GM20000 (cell line): Measurements from ENCODE around the gene ARMH3.

Experiments used
- DNase-seq: peaks from one replicate; pipeline ENCODE4 v3.0.0; 2012; ENCODE audit warnings: low spot score
- TF ChIP-seq, protein P1 (sequence below): IDR thresholded peaks from 2 replicates; pipeline ENCODE4 v1.5.1; 2012; ENCODE audit warnings: mild to moderate bottlenecking, control low read depth; ENCODE audit errors: extremely low read depth, missing control alignments

Gene ARMH3

GRCh38 chr10:101827919-101828600, 227.9 kb downstream of the ARMH3 start:
- TF ChIP-seq, protein P1, sequence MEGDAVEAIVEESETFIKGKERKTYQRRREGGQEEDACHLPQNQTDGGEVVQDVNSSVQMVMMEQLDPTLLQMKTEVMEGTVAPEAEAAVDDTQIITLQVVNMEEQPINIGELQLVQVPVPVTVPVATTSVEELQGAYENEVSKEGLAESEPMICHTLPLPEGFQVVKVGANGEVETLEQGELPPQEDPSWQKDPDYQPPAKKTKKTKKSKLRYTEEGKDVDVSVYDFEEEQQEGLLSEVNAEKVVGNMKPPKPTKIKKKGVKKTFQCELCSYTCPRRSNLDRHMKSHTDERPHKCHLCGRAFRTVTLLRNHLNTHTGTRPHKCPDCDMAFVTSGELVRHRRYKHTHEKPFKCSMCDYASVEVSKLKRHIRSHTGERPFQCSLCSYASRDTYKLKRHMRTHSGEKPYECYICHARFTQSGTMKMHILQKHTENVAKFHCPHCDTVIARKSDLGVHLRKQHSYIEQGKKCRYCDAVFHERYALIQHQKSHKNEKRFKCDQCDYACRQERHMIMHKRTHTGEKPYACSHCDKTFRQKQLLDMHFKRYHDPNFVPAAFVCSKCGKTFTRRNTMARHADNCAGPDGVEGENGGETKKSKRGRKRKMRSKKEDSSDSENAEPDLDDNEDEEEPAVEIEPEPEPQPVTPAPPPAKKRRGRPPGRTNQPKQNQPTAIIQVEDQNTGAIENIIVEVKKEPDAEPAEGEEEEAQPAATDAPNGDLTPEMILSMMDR: no peak

DNA sequence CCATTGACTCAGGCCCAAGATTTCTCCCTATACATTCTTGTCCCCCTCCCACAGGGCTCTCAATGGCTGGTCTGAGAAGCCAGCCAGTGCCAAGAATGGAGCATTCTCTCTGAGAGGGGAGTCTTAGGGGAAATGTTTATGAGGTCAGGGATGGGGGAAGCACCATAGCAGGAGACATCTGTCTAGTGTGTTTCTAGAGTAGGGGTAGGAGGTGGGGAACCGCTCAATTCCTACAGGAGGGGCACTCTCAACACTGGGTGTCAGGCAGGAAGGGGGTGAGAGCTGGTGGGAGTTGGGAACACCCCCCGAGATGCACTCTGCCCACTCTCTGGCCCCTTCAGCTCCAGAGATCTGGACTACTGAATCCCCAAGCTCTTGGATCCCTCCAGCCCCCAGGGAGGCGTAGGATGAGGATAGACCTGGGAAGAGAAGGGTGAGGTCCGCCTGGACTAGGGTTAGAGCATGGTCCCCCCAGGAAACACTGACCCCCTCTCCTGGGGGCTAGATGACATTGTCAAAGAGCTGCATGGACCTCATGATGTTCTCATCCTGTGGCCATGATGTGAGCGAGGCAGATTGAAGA, 229.0 kb downstream of the ARMH3 start:
- TF ChIP-seq, protein P1: no peak
- peak; percentile 2 for DNase-seq

More at GRCh38 chr10:101827919-101828600, 227.9 kb downstream of the ARMH3 start:
- peak; percentile 3 for DNase-seq

GRCh38 chr10:101824736-101825135, 231.2 kb downstream of the ARMH3 start:
- TF ChIP-seq, protein P1: no peak
- no peak for DNase-seq

GRCh38 chr10:101818872-101819633, 236.9 kb downstream of the ARMH3 start:
- TF ChIP-seq, protein P1: no peak
- peak; percentile 45 for DNase-seq

DNA sequence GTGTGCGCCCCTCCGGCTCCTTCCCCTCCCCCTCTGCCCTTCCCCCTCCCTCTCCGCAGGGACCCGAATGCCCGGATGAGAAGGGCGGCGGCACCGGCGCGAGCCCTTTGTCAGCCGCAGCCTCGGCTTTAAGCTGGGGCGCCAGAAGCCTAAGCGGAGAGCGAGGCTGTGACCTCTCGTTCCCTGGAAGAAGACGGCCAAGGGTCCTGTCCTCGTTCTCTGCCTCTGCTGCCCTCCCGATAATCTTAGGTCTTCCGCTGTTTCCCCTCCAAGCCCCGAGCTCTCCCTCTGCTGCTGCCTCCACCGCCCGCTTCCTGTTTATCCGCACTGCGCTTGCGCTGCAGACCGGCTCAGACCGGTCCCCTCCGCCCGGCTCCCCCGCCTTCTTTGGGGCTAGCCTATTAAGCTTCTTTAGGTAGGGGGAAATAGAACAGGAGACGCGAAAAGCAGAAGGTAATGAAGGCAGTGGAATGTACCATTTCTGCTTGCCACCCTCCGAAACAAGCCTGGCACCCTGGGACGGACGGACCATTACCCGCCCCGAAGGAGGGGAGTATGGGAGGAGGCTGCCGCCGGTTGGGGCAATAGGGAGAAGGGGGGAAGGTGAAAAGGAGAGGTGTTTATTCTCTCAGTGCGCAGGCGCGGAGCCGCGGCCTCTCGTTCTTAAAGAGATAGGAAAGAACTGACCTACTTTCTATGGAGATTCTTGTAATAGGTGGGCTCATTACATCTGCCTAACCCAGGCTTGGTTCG, 237.7 kb downstream of the ARMH3 start, which contains the start of gene OGA:
Gene OGA, minus strand, starts transcription at position 326 of the 753 bp plus-strand sequence. CDS start 422 bp downstream, outside the sequence.
- peak; percentile 94 for DNase-seq
- TF ChIP-seq, protein P1: no peak

DNA sequence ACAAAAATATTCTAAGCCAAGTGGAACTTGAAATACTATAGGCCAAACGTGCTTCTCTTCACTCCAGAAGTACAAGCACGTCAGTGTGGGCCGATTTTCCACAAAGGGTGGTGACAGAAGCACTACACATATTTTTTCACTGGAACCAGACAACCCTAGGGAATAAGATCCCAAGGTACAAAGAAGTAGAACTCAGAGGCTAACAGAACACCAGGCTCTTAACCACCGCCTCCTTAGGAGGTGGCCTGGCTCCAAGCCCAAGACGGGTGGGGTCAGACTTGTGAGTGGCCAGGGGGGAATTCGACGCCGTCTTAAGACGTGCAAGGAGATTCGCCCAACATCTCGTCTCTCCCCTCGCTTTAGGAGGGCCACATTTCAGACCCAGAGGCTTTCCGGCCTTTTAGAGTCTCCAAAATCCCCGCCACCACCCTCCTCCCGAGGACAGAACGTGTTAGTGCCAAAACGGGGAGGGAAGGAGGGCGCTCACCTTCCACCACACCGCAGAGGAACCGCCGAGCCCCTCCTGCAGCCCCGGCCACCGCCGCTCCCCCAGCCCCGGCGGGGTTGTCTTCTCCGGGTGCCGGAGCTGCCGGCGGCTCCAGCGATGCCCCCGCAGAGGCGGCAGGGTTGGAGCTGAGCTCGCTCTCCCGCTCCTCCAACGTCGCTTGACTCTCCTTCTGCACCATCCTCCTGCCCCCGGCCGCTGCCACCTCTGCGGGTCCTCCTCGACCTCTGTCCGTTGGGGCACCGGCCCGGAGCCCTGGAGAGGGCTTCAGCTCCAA, 238.4 kb downstream of the ARMH3 start:
- peak; percentile 42 for DNase-seq
- TF ChIP-seq, protein P1: no peak
